ENCODE results near the gene TBC1D12.

TBC1D12 gene

DNA sequence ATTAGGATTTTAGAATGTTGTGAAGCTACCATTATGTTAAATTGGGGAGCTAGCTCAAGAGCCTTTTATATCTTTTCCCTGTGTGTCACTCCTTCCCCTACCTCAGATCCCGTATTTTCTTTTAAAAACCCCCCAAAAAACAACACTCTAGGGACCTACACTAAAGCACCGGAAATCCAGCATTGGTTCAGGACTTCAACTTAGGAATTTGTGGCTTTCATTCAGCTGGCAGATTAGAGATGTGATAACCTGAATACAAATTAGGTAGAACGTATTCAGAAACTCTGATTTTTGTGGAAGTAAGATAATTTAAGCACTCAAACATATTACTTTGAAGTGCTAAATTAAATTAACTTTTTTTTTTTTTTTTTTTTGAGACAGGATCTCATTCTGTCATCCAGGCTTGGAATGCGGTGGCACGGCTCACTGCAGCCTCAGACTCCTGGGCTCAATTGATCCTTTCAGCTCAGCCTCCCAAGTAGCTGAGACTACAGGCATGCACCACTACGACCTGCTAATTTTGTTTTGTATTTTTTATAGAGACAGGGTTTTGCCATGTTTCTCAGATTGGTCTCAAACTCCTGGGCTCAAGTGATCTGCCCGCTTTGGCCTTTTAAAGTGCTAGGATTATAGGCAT is 6.8 kb downstream of the TBC1D12 start:
- no peak for DNase-seq

- DNase-seq, result no peak
These were observed 9.0 kb downstream of the TBC1D12 start for GRCh38 chr10:94411304-94411703.

DNA sequence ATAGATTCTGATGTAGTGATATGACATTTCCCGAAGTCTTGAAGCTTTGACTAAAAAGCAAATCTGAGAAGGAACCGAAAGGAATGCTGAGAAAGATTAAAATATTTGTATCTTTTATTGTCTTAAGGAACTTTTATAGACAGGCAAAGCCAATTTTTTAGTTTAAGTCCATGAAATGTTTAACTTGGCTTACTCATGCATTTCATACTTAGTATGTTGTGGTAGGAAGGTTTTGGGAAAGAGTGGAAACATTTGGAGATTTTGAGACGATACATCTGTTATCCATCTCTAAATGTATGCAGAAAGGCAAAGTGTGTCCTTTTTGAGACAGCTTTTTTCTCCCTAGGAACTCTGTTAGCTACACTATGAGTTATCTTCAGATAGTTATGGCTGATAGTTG is 10.1 kb downstream of the TBC1D12 start:
- DNase-seq, result no peak

GRCh38 chr10:94413361-94413760 is 11.0 kb downstream of the TBC1D12 start:
- DNase-seq, result no peak

GRCh38 chr10:94416896-94417295 is 14.6 kb downstream of the TBC1D12 start:
- DNase-seq, result no peak

- no peak for DNase-seq
These were observed 15.0 kb downstream of the TBC1D12 start for GRCh38 chr10:94417321-94417720.

DNA sequence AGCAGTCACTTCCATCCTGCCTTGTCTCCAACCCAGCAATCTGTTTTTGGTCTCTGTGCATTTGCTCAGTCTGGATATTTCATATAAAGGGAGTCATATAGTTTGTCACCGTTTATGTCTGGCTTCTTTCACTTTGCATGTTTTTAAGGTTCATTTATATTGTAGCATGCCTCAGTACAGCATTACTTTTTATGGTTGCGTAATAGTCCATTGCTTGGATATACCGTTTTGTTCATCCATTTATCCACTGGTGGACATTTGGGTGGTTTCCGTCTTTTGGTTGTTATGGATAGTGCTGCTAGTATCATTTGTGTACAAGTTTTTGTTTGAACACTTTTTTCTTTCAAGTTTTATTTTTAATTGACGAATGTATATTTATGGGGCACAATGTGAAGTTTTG is 18.2 kb downstream of the TBC1D12 start:
- DNase-seq, result no peak

GRCh38 chr10:94420998-94421528 is 18.7 kb downstream of the TBC1D12 start:
- DNase-seq, result no peak

DNA sequence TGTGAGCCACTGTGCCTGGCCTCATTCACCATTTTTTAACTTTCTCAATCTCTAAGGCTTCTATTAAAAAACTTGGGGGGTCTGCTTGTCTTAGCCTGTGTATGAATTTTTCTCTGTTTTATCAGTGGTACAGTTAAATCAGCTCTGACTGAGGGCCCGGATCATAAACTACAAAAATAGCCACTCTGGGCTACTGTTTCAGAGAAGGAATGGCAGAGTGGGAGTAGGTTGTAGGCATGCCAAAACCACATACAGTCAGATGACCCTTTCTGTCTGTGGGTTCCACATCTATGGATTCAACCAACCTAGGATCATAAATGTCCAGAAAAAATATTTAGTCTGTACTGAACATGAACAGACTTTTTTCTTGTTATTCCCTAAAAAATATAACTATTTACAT is 21.3 kb downstream of the TBC1D12 start:
- DNase-seq, result no peak

DNA sequence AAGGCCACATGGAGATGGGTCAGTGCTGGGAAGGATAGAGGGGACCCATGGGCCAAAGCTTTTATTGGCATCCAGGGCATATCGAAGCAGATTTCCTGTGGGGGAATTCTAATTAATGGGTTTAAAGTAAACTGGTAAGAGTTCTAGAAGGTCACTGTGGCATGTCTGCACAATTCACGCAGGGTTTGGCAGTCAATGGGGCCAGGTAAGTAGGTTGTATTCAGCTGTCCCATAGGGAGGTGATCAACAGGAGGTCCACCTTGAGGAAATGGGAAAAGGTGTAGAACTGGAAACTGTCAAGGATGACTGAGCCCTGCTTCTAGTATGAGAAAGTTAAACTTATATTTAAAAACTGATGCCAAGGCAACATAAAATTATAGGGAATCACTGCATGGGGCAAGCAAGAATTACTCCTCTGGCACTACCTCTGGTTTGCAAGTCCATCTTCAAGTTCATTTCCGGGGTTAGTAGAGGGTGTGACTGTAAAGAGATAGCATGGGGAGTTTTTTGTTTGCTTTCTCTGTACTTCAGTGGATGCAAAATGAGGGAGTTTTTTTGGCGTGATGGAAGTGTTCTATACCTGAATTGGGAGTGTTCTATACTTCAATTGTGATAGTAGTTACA is 22.5 kb downstream of the TBC1D12 start:
- DNase-seq, result no peak

DNA sequence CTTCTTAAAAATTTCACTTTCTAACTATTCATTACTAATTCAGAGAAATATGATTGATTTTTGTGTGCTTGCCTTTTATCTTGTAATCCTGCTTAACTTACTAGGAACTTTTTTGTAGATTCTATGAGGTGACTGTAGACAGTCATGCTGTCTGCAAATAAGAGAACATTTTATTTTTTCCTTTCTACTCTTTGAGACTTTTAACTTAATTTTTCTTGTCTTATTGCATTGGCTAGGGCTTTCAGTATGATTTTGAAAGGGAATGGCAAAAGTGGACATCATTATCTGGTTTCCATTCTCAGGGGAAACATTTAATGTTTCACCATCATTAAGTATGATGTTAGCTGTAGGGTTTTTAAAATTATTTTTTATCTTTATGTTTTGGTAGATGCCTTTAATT is 23.6 kb downstream of the TBC1D12 start:
- no peak for DNase-seq

- DNase-seq, result no peak
These were observed 24.8 kb downstream of the TBC1D12 start for GRCh38 chr10:94427166-94427565.

DNA sequence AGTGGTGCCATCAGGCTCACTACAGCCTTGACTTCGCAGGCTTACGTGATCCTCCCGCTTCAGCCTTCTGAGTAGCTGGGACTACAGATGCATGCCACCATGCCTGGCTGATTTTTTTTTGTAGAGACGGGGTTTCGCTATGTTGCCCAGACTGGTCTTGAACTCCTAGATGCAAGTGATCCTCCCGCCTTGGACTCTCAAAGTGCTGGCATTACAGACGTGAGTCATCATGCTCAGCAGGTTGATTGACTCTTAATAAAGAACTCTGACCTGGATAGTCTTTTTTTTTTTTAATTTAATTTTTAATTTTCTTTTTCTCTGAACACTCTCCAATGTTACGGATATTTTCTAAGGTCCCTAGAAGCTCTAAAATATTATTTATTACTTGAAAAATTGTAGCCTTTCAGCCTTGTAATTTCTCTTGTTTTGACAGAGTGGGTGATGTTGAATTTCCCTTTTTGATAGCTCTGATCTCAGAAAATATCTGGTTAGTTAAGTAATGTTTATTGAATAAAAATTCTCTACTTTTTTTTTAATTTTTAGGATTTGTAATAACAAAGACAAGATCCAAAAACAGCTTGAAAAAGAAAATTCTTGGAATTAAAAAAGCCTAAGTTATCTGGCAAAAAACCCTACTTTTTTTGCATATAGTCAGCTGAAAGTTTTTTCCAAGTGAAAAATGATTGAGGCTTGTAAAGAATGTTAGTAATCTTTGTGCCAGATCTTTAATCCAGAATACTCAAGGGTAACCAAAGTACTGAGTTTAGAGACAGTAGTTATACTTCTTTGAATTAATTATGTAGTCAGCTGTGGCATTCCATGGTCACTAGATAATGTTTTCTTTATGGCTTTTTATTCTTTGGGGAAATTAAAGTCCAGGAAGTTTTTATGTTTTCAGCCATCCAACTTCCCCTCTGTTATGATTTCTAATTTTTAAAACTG is 26.7 kb downstream of the TBC1D12 start:
- DNase-seq, result no peak

GRCh38 chr10:94430701-94431100 is 28.4 kb downstream of the TBC1D12 start:
- DNase-seq, result no peak

DNA sequence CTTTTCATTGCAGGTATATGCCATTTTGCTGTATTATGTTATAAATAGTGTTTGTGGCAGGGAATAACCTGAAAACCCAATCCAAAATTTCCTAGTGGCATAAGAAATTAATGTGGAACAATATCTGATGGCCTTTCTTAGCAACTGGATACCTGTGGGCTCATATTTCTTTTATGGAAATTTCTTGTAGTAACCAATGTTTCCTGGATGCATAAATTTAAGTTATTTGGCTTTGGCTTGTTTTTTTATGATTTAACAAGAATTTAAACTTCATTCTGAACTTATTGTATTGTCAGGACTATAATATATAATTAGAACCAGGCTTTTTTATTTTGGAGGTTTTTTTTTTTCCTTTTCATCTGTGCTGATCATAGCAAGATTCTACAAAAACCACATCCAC is 30.1 kb downstream of the TBC1D12 start:
- no peak for DNase-seq

DNA sequence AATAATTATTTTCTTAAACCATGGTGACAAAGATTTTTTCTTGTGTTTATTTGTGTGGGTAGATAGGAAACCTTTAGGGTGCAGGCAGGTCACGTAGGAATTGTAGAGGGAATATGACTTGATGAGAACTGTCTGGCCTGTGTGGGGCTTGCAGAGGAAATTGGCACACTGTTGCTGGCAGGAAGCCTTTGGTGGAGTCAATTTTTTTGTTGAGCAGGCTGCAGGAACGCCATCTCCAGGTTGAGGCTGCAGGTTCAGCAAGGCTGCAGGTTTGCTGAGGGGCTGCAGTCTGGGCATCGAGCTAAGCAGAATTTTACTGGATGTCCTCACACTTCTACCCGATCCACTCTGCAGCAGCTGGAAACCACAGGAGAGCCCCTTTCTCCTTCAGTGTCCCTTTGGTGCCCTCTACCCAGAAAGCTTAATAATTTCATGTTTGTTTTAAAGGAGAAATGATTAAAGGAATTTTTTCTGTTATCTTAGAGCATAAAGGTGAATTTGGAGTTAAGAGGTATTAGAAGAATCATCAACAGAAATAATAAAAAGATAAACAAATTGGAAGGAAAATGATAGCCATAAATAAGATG is 37.0 kb downstream of the TBC1D12 start:
- DNase-seq, result no peak

DNA sequence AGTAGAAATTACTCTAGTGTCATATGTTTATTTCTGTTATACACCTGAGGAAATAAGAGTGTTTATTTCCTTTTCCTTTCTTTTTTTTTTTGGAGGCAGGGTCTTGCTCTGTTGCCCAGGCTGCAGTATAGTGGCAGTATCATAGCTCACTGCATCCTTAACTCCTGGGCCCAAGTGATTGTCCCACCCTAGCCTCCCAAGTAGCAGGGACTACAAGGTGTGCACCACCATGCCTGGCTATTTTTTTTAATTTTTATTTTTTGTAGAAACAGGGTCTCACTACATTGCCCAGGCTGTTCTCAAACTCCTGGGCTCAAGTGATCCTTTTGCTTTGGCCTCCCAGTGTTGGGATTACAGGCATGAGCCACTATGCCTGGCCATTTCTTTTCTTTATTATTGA is 37.8 kb downstream of the TBC1D12 start:
- DNase-seq, result no peak

- DNase-seq, result no peak
These were observed 40.7 kb downstream of the TBC1D12 start for GRCh38 chr10:94443047-94443446.

GRCh38 chr10:94443549-94443948 is 41.2 kb downstream of the TBC1D12 start:
- DNase-seq, result no peak

- DNase-seq, result no peak
These were observed 48.4 kb downstream of the TBC1D12 start for GRCh38 chr10:94450782-94451181.

DNA sequence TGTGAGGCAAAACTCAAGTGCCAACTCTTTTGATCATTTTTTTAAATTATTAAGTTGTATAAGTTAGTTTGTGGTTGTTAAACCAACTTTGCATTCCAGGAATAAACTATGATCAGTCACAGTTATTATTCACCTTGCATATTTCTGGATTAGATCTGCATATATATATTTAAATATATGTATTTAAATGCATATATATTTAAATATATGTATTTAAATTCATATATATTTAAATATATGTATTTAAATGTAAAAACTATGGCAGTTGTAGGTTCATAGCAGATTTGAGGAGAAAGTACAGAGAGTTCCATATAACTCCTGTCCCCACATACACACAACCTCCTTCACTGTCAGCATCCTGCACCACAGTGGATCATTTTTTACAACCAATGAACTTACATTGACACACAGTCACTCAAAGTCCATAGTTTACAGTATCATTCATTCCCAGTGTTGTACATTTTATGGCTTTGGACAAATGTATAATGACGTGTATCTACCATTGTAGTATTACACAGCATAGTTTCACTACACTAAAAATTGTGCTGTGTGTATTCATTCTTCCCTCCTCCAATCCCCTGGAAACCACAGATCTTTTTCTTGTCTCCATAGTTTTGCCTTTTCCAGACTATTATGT is 49.7 kb downstream of the TBC1D12 start:
- no peak for DNase-seq

GRCh38 chr10:94456942-94457341 is 54.6 kb downstream of the TBC1D12 start:
- no peak for DNase-seq

GRCh38 chr10:94459385-94459784 is 57.0 kb downstream of the TBC1D12 start:
- DNase-seq, result no peak
